Thyroid gland (tissue), 4 donors: ENCODE measurements around the gene SLC25A14.

Experiments used
- CTCF ChIP-seq, 6 experiments: fragments of 200-600 bp in 3 of 6; fragments of 450-650 bp in 3 of 6; sonication (generic) in 3 of 6; IDR thresholded peaks; one replicate each; pipeline ENCODE4 v1.5.1; 2016 to 2019; ENCODE audit warnings: antibody characterized with exemption in 6 of 6, mild to moderate bottlenecking in 2 of 6, inconsistent platforms in 1 of 6, moderate library complexity in 1 of 6
- POLR2A ChIP-seq, 2 donors: fragments of 450-650 bp; IDR thresholded peaks; one replicate each; pipeline ENCODE4 v1.6.1; 2017; ENCODE audit warnings: antibody characterized with exemption in 2 of 2, mild to moderate bottlenecking in 2 of 2, moderate library complexity in 1 of 2

- TF ChIP-seq CTCF (IDR thresholded peaks at IDR 0.05), result no peak
- TF ChIP-seq POLR2A (IDR thresholded peaks at IDR 0.05), result no peak
Observed at GRCh38 chrX:130413415-130413814, 73.7 kb downstream of the SLC25A14 start.
